H1 (cell line): ENCODE results near the gene COL4A4. TPM values are rescaled to one million over a fixed set of nuclear protein-coding genes. Genes with fewer than 3 reads are reported as not detected.

Experiments used
- CTCF ChIA-PET: fragments of 300-600 bp; sonication (Branson Sonifier 250); formaldehyde crosslinking; loops from one replicate; lab custom pipeline; 2021; ENCODE audit not compliant: partially characterized antibody; lab: Charles Lee
- POLR2A ChIA-PET: fragments of 300-600 bp; sonication (Branson Sonifier 250); formaldehyde crosslinking; loops from one replicate; lab custom pipeline; 2021; ENCODE audit warnings: inconsistent platforms; ENCODE audit not compliant: partially characterized antibody; lab: Charles Lee
- DNase-seq, 2 experiments: peaks; one replicate each; pipeline versions ENCODE4 v3.0.0 to v3.0.0-alpha.2; 2010 to 2022; ENCODE audit warnings: low spot score in 2 of 2, low read depth in 1 of 2, mixed read lengths in 1 of 2
- FAIRE-seq: peaks from 2 replicates; lab custom pipeline; 2011; peaks lifted over from hg19 to GRCh38; lab: Jason Lieb, UNC
- H2AFZ ChIP-seq: 2 replicates; pipeline ENCODE4 v1.8.1; 2012; ENCODE audit warnings: low read length, inconsistent platforms
- H2AK5ac ChIP-seq: 2 replicates; pipeline ENCODE4 v1.6.1; 2013; ENCODE audit warnings: low read depth, low read length
- H2BK120ac ChIP-seq: replicated peaks from 2 replicates; pipeline ENCODE3; 2013; ENCODE audit warnings: low read depth, low read length, inconsistent platforms
- H2BK12ac ChIP-seq: 2 replicates; pipeline ENCODE4 v1.6.1; 2013; ENCODE audit warnings: low read depth, low read length
- H2BK15ac ChIP-seq: 2 replicates; pipeline ENCODE4 v1.6.1; 2013; ENCODE audit warnings: low read length
- H2BK20ac ChIP-seq: 2 replicates; pipeline ENCODE4 v1.6.1; 2013; ENCODE audit warnings: low read length
- H2BK5ac ChIP-seq: 2 replicates; pipeline ENCODE4 v1.6.1; 2013; ENCODE audit warnings: low read depth, low read length
- H3K14ac ChIP-seq: 2 replicates; pipeline ENCODE4 v1.6.1; 2013; ENCODE audit warnings: inconsistent platforms; ENCODE audit not compliant: insufficient read length
- H3K18ac ChIP-seq: 2 replicates; pipeline ENCODE4 v1.6.1; 2013; ENCODE audit warnings: low read length; ENCODE audit errors: extremely low read depth
- H3K23ac ChIP-seq: 2 replicates; pipeline ENCODE4 v1.6.1; 2013; ENCODE audit warnings: inconsistent platforms; ENCODE audit not compliant: insufficient read length
- H3K23me2 ChIP-seq: 2 replicates; pipeline ENCODE4 v1.6.1; 2013; ENCODE audit warnings: low read depth, low read length
- H3K27ac ChIP-seq: 2 replicates; pipeline ENCODE4 v1.6.1; 2011; ENCODE audit warnings: low read depth, low read length, inconsistent platforms
- H3K27me3 ChIP-seq, 4 experiments: replicated peaks in 1 of 4; 1 replicate in 1 of 4; 2 replicates in 3 of 4; pipeline versions ENCODE4 v1.6.1 to v1.8.1; 2011 to 2013; ENCODE audit warnings: low read length in 3 of 4, mild to moderate bottlenecking in 3 of 4, inconsistent platforms in 2 of 4, mixed read lengths in 2 of 4, moderate library complexity in 1 of 4; ENCODE audit not compliant: control insufficient read depth in 3 of 4, insufficient read depth in 3 of 4; ENCODE audit errors: extremely low read depth in 1 of 4
- H3K36me3 ChIP-seq, 4 experiments: 2 replicates each; pipeline versions ENCODE4 v1.6.1 to v1.8.1; 2011 to 2013; ENCODE audit warnings: mild to moderate bottlenecking in 4 of 4, low read length in 3 of 4, moderate library complexity in 2 of 4, control low read depth in 1 of 4, inconsistent platforms in 1 of 4; ENCODE audit not compliant: insufficient read depth in 4 of 4, control insufficient read depth in 2 of 4
- H3K4ac ChIP-seq: replicated peaks from 2 replicates; pipeline ENCODE3; 2013; ENCODE audit warnings: low read length, low read depth, mixed read lengths, inconsistent platforms; ENCODE audit not compliant: insufficient read length
- H3K4me1 ChIP-seq, 4 experiments: replicated peaks in 1 of 4; 1 replicate in 1 of 4; 2 replicates in 3 of 4; pipeline versions ENCODE4 v1.6.1 to v1.8.1; 2011 to 2013; ENCODE audit warnings: low read length in 3 of 4, inconsistent platforms in 2 of 4, mixed read lengths in 1 of 4; ENCODE audit not compliant: insufficient read depth in 4 of 4, control insufficient read depth in 3 of 4
- H3K4me2 ChIP-seq, 2 experiments: 2 replicates each; pipeline versions ENCODE4 v1.6.1 to v1.8.1; 2011 to 2013; ENCODE audit warnings: low read depth in 2 of 2, low read length in 2 of 2, control low read depth in 1 of 2, inconsistent platforms in 1 of 2, mild to moderate bottlenecking in 1 of 2; ENCODE audit not compliant: insufficient read depth in 1 of 2
- H3K4me3 ChIP-seq, 4 experiments: fragments of 200-600, 300-600 bp in 1 of 4; sonication (generic), shearing (Covaris generic), sonication (Bioruptor Twin) in 1 of 4; 2 replicates each; pipeline versions ENCODE4 v1.5.1 to v1.8.1; 2011 to 2016; ENCODE audit warnings: low read length in 4 of 4, low read depth in 3 of 4, control low read depth in 2 of 4, inconsistent platforms in 2 of 4, mild to moderate bottlenecking in 2 of 4, mixed read lengths in 1 of 4, moderate library complexity in 1 of 4; ENCODE audit not compliant: insufficient read depth in 2 of 4; ENCODE audit errors: extremely low read depth in 1 of 4
- H3K56ac ChIP-seq: replicated peaks from 2 replicates; pipeline ENCODE3; 2013; ENCODE audit warnings: low read depth, mild to moderate bottlenecking, mixed read lengths, low read length, inconsistent platforms; ENCODE audit not compliant: insufficient read length
- H3K79me1 ChIP-seq: 2 replicates; pipeline ENCODE4 v1.6.1; 2013; ENCODE audit warnings: low read depth, low read length, control low read depth
- H3K79me2 ChIP-seq, 2 experiments: 2 replicates each; pipeline versions ENCODE4 v1.6.1 to v1.8.1; 2012 to 2013; ENCODE audit warnings: low read length in 2 of 2, mild to moderate bottlenecking in 2 of 2, inconsistent platforms in 1 of 2; ENCODE audit not compliant: insufficient read depth in 2 of 2, control insufficient read depth in 1 of 2
- H3K9ac ChIP-seq, 4 experiments: replicated peaks in 1 of 4; 1 replicate in 1 of 4; 2 replicates in 3 of 4; pipeline versions ENCODE4 v1.6.1 to v1.8.1; 2011 to 2013; ENCODE audit warnings: low read depth in 3 of 4, low read length in 3 of 4, control low read depth in 2 of 4, mild to moderate bottlenecking in 2 of 4, moderate library complexity in 2 of 4, inconsistent platforms in 1 of 4; ENCODE audit errors: extremely low read depth in 1 of 4
- H3K9me3 ChIP-seq, 2 experiments: 2 replicates each; pipeline versions ENCODE4 v1.6.1 to v1.8.1; 2012 to 2013; ENCODE audit warnings: mild to moderate bottlenecking in 2 of 2, moderate library complexity in 2 of 2, control low read depth in 1 of 2, inconsistent platforms in 1 of 2, low read depth in 1 of 2, low read length in 1 of 2, mixed read lengths in 1 of 2; ENCODE audit not compliant: insufficient read depth in 2 of 2
- H4K20me1 ChIP-seq, 2 experiments: replicated peaks in 1 of 2; 2 replicates each; pipeline versions ENCODE3 to v1.8.1; 2011 to 2013; ENCODE audit warnings: inconsistent platforms in 2 of 2, low read length in 2 of 2, mild to moderate bottlenecking in 1 of 2; ENCODE audit not compliant: insufficient read depth in 2 of 2, control insufficient read depth in 1 of 2
- H4K5ac ChIP-seq: 2 replicates; pipeline ENCODE4 v1.6.1; 2013; ENCODE audit warnings: low read length, low read depth, mixed read lengths, inconsistent platforms; ENCODE audit not compliant: insufficient read length
- H4K8ac ChIP-seq: 2 replicates; pipeline ENCODE4 v1.8.0; 2013; ENCODE audit warnings: mild to moderate bottlenecking, moderate library complexity, low read length, inconsistent platforms; ENCODE audit not compliant: insufficient read depth; ENCODE audit errors: extremely low read depth
- H4K91ac ChIP-seq: replicated peaks from 2 replicates; pipeline ENCODE3; 2013; ENCODE audit warnings: low read length, mixed read lengths, inconsistent platforms; ENCODE audit not compliant: insufficient read length
- CBX8 ChIP-seq: fragments of 300-800, 300-1000 bp; sonication (generic); IDR thresholded peaks from 2 replicates; pipeline ENCODE4 v1.7.1; 2016; ENCODE audit warnings: low read depth, low read length, borderline replicate concordance
- CTBP2 ChIP-seq: IDR thresholded peaks from 2 replicates; pipeline ENCODE4 v1.7.0; 2011; ENCODE audit warnings: borderline replicate concordance, mild to moderate bottlenecking, moderate library complexity, mixed read lengths, low read length; ENCODE audit not compliant: insufficient read depth, insufficient read length
- EGR1 ChIP-seq: IDR thresholded peaks from 2 replicates; pipeline ENCODE4 v1.6.1; 2011; ENCODE audit warnings: low read depth, low read length, borderline replicate concordance
- KDM1A ChIP-seq: fragments of 200-600, 300-600 bp; sonication (generic); IDR thresholded peaks from 2 replicates; pipeline ENCODE4 v1.7.1; 2016; ENCODE audit warnings: mild to moderate bottlenecking, low read length, borderline replicate concordance
- NRF1 ChIP-seq: IDR thresholded peaks from 2 replicates; pipeline ENCODE4 v1.6.1; 2011; ENCODE audit warnings: mild to moderate bottlenecking, low read depth, low read length, improper control_type of control experiment
- POLR2AphosphoS5 ChIP-seq: IDR thresholded peaks from 2 replicates; pipeline ENCODE4 v1.6.1; 2011; ENCODE audit warnings: low read depth, low read length
- RNF2 ChIP-seq: fragments of 200-900, 300-1000 bp; sonication (generic); IDR thresholded peaks from 2 replicates; pipeline ENCODE4 v1.7.1; 2016; ENCODE audit warnings: borderline replicate concordance, low read depth, mild to moderate bottlenecking, antibody characterized with exemption, low read length; ENCODE audit not compliant: poor library complexity, severe bottlenecking; ENCODE audit errors: missing control alignments
- YY1 ChIP-seq: IDR thresholded peaks from 2 replicates; pipeline ENCODE4 v1.6.1; 2011; ENCODE audit warnings: low read depth, mild to moderate bottlenecking, low read length
- WGBS, 2 experiments: shearing (Covaris generic) in 1 of 2; methylation state at CpG; one replicate each; pipeline versions ENCODE4 v1.1.6 to v1.1.7; 2013 to 2015; ENCODE audit warnings: low lambda C conversion rate in 2 of 2, mixed read lengths in 2 of 2, inconsistent platforms in 1 of 2, low coverage in 1 of 2, missing lambda C conversion rate in 1 of 2; ENCODE audit not compliant: insufficient replicate concordance in 2 of 2, insufficient coverage in 1 of 2, insufficient read length in 1 of 2; ENCODE audit errors: extremely low coverage in 1 of 2, missing lambda C conversion rate in 1 of 2; 5-methylcytosine and 5-hydroxymethylcytosine counted together
- polyA plus RNA-seq, 7 experiments: library from polyadenylated mRNA; depleted of rRNA in 3 of 7; stranded (reverse) in 5 of 7; unstranded in 2 of 7; fragments of >200 nt in 5 of 7; fragments of 200-250 nt in 2 of 7; gene quantifications; 1 replicate in 5 of 7; 2 replicates in 1 of 7; 4 replicates in 1 of 7; pipeline versions ENCODE4 v1.2.1 to v1.2.3, GENCODE V29; 2011 to 2013; ENCODE audit warnings: missing spikeins in 2 of 7, mixed read lengths in 2 of 7
- total RNA-seq: library from RNA; stranded (reverse); fragmentation: NEBNext Ultra II Directional; extraction: Animal tissue kit (Norgen Biotek cat#: 25700); gene quantifications from 2 replicates; pipeline ENCODE4 v1.2.1, GENCODE V29; 2021

The COL4A4 gene
- total and polyA plus RNA-seq, 2 of the 8 experiments (the other 6 are each of a cell fraction or from before 2014, with no cell fraction given) = 0.33 to 1.7 TPM

DNA sequence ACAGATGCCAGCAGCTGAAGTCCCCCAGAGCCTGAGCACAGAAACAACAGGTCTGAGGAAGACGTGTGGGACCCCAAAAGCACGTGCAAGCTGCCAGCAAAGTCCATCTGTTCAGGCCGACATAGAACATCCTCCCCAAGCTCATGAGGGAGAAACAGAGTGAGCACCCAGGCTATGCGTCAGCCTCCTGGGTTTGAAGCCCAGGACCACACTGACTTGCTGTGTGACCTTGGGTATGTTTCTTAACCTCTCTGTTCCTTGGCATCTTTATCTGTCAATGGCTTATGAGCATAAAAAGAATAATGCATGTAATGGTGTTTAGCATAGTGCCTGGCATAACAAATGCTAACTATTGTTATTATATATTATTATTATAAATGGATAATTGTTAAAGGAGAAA is 40.3 kb downstream of the COL4A4 start:
- Histone ChIP-seq H3K9ac (no peak overlapping the region), H3K4ac (no peak overlapping the region), H4K91ac (no peak overlapping the region), H3K27ac (no peak overlapping the region), H2BK15ac (no peak overlapping the region), H3K23me2 (no peaks in the 10 kb centered on the region), H3K36me3 (no peaks in the 10 kb centered on the region), H3K9me3 (no peaks in the 10 kb centered on the region), H3K14ac (no peak overlapping the region), H3K23ac (no peak overlapping the region), H3K79me2 (no peaks in the 10 kb centered on the region), H2BK20ac (no peak overlapping the region), H3K4me1 (no peaks in the 10 kb centered on the region), H4K5ac (no peak overlapping the region), H3K79me1 (no peaks in the 10 kb centered on the region), H3K27me3 (no peaks in the 10 kb centered on the region), H3K4me3 (no peak overlapping the region), H2BK120ac (no peak overlapping the region), H3K4me2 (no peak overlapping the region), H2AFZ (no peak overlapping the region), H4K8ac (no peak overlapping the region), H2AK5ac (no peak overlapping the region), H3K56ac (no peak overlapping the region), H3K18ac (no peak overlapping the region), H2BK12ac (no peak overlapping the region), H4K20me1 (no peaks in the 10 kb centered on the region), H2BK5ac (no peak overlapping the region)
- 82% methylated on average over 4 of the region's 4 CpGs; no CpG with 5 or more reads in 1 of the 2 experiments for WGBS, 2 experiments
- TF ChIP-seq NRF1 = no peak
- TF ChIP-seq CBX8 = no peak
- TF ChIP-seq EGR1 = no peak
- no peak for TF ChIP-seq POLR2AphosphoS5
- no peak for TF ChIP-seq CTBP2
- TF ChIP-seq YY1 = no peak
- TF ChIP-seq KDM1A = peak; percentile 53; the same call in 1 of the 2 replicates
- no peak for TF ChIP-seq RNF2
- ChIA-PET CTCF (interaction anchor here (1.4 to 2.1 kb wide), 2 partner anchors 116 to 643 kb away, joined by 3 to 14 read pairs; no protein-coding TSS in a partner anchor), POLR2A (no interaction called here)
- DNase-seq = no peak
- no peak for FAIRE-seq
